GM21723 (cell line): ENCODE data around the gene VAPA.

Experiments used
- ATAC-seq: cut with Tn5 transposase; IDR thresholded peaks from one replicate; pipeline ENCODE4 v1.9.1; 2021; ENCODE audit warnings: mild to moderate bottlenecking, moderate library complexity; ENCODE audit not compliant: unreplicated experiment

Gene VAPA, protein sequence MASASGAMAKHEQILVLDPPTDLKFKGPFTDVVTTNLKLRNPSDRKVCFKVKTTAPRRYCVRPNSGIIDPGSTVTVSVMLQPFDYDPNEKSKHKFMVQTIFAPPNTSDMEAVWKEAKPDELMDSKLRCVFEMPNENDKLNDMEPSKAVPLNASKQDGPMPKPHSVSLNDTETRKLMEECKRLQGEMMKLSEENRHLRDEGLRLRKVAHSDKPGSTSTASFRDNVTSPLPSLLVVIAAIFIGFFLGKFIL

DNA sequence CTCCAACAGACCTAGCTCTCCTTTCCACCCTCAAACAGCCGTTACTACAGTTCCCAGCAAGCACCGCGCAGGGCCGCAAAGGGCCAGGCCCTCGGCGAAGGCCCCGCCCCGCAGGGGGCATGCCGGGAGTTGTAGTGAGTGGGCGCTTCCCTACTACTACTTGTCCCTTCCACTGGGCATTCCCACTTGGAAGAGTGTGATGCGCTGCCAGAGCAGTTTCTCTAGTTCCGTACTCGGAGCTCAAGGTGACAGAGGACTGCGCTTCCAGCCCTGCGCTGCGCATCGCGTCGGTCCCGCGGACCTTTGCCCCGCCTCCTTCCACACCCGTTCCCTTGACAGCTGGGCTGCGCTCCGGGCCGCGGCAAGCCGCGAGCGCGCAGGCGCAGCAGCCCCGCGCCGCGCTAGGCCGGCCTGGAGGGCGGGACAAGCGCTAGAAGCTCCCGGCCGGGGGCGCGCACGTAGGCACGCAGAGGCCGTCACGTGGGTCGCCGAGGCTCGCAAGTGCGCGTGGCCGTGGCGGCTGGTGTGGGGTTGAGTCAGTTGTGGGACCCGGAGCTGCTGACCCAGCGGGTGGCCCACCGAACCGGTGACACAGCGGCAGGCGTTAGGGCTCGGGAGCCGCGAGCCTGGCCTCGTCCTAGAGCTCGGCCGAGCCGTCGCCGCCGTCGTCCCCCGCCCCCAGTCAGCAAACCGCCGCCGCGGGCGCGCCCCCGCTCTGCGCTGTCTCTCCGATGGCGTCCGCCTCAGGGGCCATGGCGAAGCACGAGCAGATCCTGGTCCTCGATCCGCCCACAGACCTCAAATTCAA lies at the start of gene VAPA:
Gene VAPA, plus strand, starts transcription at position 491 of the 808 bp plus-strand sequence. Its CDS starts 241 bp downstream, at position 732.
- ATAC-seq: peak; percentile 84

DNA sequence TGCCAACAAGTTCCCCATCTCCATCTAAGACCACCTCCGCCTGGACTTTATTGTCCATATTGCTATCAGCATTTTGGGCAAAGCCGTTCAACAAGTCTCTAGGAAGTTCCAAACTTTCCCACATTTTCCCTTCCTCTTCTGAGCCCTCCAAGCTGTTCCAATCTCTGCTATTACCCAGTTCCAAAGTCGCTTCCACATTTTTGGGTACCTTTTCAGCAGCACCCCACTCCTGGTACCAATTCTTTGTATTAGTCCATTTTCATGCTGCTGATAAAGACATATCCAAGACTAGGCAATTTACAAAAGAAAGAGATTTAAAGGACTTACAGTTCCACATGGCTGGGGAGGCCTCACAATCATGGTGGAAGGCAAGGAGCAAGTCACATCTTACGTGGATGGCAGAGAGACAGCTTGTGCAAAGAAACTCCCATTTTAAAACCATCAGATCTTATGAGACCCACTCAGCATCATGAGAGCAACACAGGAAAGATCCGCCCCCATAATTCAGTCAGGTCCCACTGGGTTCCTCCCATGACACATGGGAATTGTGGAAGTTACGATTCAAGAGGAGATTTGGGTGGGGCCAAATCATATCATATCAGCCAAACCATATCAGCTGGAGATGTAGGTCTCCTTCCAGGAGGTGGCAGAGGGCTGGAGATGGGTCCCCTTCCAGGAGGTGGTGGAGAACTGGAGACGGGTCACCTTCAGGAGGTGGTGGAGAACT lies 47.9 kb upstream of the VAPA start:
- ATAC-seq: no peak

DNA sequence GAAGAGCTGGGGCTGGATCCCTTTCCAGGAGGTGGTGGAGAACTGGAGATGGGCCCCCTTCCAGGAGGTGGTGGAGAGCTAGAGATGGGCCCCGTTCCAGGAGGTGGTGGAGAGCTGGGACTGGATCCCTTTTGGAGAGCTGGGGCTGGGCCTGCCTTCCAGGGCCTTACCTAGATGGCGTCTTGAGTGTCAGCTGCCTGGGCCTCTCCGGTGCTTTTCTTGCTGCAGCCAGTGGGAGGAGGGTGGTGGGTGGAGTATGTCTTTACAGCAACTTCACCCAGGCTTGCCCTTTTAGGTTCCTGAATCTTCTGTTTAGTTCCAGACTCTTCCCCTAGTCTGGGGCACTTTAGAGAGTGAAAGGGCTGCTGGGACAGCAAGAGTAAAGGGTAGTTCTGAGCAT lies 47.2 kb upstream of the VAPA start:
- no peak for ATAC-seq

DNA sequence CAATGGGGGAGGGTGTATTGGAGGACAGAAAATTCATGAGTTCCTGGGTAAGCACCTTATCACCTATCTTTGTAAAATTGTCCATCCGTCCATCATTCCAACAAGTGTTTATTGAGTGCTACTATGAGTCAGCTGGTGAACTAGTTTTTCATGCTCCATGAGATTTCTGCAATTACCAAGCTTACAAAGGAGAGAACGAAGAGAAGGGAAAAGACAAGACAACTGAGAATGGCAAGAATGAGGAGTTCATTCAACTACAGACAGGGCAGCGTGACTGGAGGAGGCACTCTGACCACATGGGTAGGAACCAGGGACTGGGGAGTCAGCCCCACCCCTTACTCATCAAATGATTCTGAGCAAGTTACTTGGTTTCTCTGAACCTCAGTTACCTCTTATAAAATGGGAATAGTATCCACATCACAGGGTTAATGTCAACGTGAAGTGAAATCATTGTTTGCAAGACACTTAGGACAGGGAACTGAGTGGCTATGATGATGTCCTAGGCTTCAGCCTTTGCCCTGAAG lies 46.7 kb upstream of the VAPA start:
- no peak for ATAC-seq

DNA sequence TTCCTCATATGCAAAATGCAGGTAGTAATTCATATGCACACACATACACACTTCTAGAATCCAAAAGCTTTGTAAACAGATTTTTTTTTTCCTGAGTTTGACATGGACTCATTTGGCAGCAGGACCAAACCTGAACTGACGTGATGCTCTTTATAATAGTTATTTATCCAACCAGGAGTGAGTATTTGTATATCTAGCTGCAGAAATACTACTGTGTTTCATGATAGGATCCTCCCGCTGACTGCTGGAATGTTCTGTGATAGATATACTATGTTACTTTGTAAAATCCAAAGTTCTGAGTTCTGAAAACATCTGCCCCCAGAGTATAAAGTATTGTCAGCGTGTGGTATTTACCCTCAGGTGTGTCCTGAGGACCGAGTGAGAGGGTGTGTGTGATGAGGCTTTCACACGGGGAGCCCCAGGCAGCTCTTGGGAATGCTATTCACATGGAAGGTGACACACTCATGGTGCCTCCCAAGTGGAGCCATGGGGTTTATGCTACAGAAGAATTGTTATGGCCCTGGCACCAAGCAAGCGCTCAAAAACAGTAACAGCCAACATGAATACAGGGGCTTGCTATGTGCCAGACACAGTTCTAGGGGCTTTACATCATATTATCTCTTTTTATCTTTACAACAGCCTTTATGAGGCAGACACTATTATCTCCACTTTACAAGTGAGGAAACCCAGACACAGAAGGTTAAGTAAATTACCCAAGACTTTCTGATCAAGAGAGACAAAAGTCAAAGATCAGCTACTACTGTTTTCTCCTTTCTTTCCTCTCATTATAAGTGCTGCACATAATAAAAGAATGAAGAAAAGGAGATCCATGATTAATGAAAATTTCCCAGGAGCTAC lies 44.7 kb upstream of the VAPA start:
- no peak for ATAC-seq

DNA sequence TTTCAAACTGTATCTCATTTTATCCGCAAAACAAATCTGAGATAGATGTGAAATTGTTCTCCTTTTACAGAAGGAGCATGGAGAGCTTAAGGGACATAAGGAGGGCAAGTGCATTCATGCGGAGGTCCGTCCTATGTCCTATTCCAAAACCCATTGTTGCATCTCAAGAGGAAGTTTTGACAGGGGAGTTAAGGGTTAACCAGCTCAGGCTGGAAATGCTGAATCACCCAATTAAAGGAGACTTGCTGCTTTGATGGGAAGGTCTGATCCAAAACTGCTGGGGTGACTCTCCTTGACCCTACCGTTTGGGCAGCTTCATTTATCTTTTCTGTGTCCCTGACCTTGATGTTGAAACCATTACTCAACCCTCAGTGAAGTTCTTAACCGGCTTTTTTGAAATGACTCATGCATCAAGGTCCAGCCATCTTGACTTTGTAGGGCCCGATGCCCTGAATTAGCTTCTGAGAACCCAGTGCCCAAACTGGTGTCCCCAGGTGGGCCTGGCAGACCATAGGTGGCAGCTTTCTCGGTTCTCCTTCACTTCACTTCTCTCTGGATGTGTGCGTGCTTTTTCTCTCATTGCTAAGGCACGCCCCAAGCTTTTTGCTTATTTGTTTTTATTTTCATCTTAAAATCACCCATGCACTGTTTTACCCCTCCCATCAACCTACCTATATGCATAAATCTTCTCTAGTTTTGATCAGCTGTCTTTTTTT lies 43.9 kb upstream of the VAPA start:
- ATAC-seq: peak; percentile 87

DNA sequence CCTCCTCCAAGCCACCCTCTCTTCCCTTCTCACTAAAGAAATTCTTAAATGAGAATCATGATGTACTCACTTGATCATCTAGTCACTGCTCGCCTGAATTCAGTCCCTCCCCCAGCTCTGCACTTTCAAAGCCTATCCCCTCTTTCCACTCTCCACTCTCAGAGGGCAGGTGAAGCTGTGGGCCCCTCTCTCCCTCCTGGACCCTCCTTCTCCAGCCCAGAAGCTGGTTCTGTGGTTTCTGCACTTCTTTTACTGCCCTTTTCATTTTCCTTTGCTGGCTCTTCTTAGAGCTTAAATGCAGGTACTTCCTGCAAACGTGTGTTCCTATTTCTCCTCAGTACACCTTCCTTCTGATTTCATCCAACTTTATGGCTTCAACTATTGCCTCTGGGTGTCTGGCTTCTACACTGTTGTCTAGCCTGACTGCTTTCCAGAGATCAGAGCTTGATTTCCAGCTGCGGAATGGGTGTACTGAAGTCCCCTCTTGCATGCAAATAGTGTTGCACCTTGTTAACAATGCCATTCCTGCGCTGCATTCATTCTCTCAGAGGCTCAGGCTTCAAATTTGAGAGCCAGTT lies 43.3 kb upstream of the VAPA start:
- peak; percentile 32 for ATAC-seq

DNA sequence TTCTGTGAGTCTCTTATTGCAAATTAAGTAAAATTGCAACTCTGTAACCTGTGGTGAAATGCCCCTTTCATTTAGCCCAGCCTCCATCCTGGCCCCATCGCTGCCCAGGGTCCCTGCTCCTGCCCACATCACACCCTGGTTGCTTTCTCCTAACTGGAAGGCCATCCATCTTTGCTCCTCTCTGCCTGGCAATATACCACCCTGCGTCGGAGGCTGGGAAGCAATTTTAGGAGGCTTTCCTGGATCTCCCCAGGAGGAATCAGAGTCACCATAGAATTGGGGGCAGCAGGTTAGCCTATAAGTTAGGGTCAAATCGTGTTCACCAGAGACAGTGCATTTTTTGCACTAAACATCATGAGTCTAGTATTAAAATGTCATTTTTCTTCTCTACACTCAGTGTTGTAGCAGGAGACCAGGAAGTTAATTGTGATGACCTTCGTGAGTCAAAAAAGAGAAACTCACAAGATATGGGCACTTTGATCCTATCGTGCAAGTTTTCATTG lies 42.5 kb upstream of the VAPA start:
- ATAC-seq: no peak

DNA sequence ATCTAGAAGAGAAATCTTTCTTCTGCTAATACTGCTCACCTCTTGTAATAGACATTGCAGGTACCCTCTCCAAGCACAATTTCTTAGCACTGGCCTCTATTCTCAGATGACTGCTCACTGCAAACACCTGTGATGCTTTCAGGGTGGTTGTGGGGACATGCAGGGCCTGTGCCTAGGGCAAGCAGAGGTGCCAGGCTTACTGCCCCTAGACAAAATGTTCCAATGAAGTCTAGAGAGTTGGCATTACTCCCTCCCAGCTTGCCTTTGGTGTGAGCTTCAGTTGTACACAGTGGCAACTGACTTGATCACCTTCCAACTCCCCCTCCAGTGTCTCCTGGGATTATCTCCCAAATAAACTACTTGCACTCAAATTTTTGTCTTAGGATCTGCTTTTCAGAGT lies 41.0 kb upstream of the VAPA start:
- ATAC-seq: no peak

DNA sequence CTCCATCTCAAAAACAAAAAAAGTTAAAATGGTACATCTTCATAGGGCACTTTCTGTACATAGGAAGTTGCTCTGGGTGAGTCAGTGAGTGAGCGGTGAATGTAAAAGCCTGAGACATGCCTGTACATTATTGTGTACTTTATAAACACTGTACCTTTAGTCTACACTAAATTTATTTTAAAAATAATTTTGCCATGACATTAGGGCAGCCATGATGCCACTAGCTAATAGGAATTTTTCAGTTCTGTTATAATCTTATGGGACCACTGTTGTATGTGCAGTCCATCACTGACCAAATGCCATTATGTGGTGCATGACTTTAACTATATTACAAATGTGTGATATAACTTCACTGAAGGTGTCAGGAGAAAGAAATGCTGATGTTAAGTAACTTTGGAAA lies 39.1 kb upstream of the VAPA start:
- ATAC-seq: no peak

DNA sequence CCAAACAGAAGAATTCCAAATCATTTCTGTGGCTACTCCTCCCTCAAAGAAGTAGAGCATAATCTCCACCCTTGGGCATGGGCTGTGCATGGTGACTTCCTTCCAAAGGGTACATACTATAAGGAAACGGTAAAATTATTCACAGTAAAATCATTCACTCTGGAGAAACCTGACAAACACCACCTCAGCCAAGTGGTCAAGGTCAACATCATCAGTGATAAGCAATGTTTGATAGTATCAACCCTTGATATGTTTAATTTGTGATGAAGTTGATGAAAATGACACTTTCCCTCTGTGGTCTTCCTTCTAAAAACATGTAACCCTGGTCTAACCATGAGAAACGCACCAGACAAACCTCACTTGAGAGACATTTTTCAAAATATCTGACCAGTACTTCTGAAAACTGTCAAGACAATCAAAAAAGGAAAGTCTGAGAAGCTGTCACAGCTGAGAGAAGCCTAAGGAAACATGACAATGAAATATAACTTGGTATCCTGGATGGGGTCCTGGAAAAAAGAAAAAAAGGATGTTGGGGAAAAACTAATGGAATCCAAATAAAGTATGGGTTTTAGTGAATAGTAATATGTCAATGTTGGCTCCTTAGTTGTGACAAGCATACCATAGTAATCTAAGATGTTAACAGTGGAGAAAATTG lies 37.5 kb upstream of the VAPA start:
- ATAC-seq: no peak

DNA sequence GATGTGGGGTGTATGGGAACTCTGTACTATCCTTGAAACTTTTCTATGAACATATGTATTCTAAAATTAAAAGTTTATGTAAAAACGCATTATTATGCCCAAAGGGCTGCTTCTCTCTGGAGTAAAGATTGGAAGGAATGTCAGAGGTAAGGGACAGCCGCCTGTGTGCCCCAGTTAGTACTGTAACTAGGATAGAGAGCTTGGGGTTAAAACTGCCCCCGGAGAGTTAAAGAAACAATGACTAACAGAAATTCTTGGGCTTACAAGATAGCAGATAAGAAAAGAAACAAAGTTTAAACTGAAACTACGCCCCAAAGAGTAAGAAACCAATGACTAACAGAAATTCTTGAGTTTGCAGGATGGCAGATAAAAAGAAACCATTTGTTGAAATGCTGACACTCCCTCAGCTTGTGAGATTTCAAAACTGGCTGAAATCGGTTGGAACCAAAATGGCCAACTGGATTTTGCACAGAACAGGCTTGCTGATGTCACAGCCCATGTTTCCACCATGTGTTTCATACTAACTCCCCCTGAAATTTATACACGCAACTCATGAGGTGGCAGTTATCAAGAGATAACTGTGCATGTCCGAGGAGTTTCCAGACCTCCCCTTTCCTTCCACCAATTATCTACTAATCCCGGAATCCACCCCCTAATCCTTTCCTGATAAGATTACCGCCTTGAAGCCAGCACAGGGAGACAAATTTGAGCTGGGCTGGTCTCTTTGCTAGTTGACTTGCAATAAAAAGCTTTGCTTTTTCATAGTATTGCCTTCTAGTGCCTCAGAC lies 36.8 kb upstream of the VAPA start:
- ATAC-seq: no peak

DNA sequence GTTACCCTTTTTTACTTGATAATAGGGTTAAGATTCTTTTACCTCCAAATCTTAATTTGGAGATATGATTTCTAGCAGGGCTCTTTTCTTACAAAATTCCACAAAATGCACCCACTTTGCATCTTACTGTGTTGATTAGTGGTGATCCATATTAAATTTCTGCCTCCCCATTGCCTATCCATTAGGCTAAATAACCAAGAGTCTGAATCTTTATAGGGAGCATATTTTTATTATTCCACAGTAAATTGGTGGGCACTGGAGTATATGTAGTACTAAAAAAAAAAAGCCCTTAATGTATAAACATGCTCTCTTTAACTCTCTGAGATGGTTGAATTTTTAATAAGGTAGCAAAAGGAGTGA lies 36.2 kb upstream of the VAPA start:
- no peak for ATAC-seq

DNA sequence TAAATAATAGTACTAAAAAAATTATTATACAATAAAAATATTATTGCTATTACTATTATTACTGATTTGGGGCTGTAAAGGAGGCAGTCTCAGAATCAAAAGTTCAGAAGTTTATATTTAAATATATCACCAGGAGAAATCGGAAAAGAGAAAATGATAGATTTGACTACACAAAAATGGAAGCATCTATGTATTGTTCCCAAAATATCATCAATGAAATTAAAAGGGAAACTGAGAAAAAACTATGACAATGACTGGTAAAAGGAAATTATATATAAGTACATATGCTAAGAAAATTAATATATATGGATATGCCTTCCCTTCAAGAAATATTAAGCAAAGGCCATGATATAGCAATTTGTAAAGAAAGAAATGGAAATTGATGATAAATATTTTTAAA lies 35.7 kb upstream of the VAPA start:
- ATAC-seq: no peak

DNA sequence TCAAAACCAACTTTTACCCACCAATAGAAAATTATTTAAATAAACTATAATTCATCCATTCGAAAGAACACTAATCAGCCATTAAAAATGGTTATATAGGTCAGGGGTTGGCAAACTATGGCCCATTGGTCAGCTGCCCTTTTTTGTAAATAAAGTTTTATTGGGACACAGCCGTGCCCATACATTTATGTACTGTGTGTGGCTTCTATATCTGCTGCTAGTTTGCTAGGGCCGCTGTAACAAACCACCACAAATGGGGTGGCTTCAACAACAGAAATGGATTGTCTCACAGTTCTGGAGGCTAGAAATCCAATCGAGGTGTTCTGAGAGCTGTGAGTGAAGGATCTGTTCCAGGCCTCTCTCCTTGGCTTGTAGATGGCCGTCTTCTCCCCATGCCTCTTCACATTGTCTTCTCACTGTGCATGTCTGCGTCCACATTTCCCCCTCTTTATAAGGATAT lies 35.0 kb upstream of the VAPA start:
- ATAC-seq: no peak

DNA sequence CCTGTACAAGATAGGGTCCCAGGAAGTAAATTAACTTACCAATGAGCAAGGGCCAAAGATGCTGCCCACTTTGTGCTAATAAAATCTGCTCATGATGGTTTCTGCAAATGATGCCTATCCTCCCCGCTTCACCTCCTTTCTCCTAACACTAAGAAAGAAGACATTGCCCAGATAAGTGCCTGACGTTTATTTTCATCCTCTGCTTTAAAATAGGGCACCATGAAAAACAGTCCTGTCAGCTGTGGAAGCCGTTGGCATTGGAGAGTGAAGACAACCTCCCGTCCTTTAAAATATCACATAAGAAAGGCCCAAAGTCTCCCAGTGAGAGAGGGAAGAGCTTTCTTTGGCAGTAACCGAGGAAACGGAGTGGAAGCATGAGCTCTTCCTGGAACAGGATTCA lies 29.7 kb upstream of the VAPA start:
- no peak for ATAC-seq

DNA sequence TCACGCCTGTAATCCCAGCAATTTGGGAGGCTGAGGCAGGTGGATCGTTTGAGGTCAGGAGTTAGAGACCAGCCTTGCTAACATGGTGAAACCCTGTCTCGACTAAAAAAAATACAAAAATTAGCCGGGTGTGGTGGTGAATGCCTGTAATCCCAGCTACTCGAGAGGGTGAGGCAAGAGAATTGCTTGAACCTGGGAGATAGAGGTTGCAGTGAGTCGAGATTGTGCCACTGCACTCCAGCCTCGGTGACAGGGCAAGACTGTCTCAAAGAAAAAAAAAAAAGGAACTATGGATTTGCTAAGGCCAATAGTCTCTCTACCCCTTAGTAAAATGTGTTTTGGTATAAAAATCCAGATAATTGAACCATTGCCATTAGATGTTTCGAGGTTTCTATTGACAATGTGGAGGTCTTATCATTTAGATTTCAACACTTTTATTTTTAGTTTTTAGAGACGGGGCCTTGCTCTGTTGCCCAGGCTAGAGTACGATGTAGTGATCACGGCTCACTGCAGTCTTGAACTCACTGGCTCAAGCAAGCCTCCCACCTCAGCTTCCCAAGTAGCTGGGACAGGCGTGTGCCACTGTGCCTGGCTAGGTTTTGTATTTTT lies 29.2 kb upstream of the VAPA start:
- no peak for ATAC-seq
